Stimulated activated CD4-positive, alpha-beta T cell treated with anti-CD3 and anti-CD28 coated beads, TNF-alpha, amount 100 ng/mL, for 1 hour (primary cell): ENCODE results near the gene ARHGAP26.
A peak's percentile ranks its signal among the peaks of the same experiment; 100 is the strongest.

Experiments used
- DNase-seq, 3 donors: peaks; one replicate each; pipeline ENCODE4 v3.0.0-alpha.2; 2020; ENCODE audit warnings: low read depth in 3 of 3, low spot score in 1 of 3

The ARHGAP26 gene

GRCh38 chr5:142782976-142783530 is 12.9 kb downstream of the ARHGAP26 start:
- DNase-seq: no peak

GRCh38 chr5:142783601-142784341 is 13.6 kb downstream of the ARHGAP26 start:
- DNase-seq: no peak

GRCh38 chr5:142784401-142784955 is 14.3 kb downstream of the ARHGAP26 start:
- no peak for DNase-seq

- no peak for DNase-seq
Measured at GRCh38 chr5:142785206-142785605, 15.0 kb downstream of the ARHGAP26 start.

- no peak for DNase-seq
Measured at GRCh38 chr5:142789206-142789605, 19.0 kb downstream of the ARHGAP26 start.

- DNase-seq: no peak
Measured at GRCh38 chr5:142792012-142792864, 22.1 kb downstream of the ARHGAP26 start.

- no peak for DNase-seq
Measured at GRCh38 chr5:142792865-142793232, 22.7 kb downstream of the ARHGAP26 start.

GRCh38 chr5:142794537-142794936 is 24.4 kb downstream of the ARHGAP26 start:
- no peak for DNase-seq

GRCh38 chr5:142795251-142795650 is 25.1 kb downstream of the ARHGAP26 start:
- no peak for DNase-seq

GRCh38 chr5:142796492-142797109 is 26.4 kb downstream of the ARHGAP26 start:
- no peak for DNase-seq

GRCh38 chr5:142797420-142797819 is 27.2 kb downstream of the ARHGAP26 start:
- no peak for DNase-seq

GRCh38 chr5:142798099-142798770 is 28.1 kb downstream of the ARHGAP26 start:
- DNase-seq: no peak

GRCh38 chr5:142800776-142801494 is 30.8 kb downstream of the ARHGAP26 start:
- DNase-seq: peak in 1 of 3 donors; percentile 12

- no peak for DNase-seq
Measured at GRCh38 chr5:142801495-142801871, 31.3 kb downstream of the ARHGAP26 start.

- no peak for DNase-seq
Measured at GRCh38 chr5:142803428-142804125, 33.4 kb downstream of the ARHGAP26 start.

GRCh38 chr5:142805339-142805738 is 35.2 kb downstream of the ARHGAP26 start:
- DNase-seq: no peak

- no peak for DNase-seq
Measured at GRCh38 chr5:142806841-142807267, 36.7 kb downstream of the ARHGAP26 start.

- no peak for DNase-seq
Measured at GRCh38 chr5:142807372-142807911, 37.3 kb downstream of the ARHGAP26 start.
